ENCODE measurements around the gene ZGLP1.
"Not testable (repeated sequence)": the region's sequence is repeated elsewhere in the genome, so short reads cannot be mapped to it uniquely, and the experiment has no call there.

ZGLP1 gene

DNA sequence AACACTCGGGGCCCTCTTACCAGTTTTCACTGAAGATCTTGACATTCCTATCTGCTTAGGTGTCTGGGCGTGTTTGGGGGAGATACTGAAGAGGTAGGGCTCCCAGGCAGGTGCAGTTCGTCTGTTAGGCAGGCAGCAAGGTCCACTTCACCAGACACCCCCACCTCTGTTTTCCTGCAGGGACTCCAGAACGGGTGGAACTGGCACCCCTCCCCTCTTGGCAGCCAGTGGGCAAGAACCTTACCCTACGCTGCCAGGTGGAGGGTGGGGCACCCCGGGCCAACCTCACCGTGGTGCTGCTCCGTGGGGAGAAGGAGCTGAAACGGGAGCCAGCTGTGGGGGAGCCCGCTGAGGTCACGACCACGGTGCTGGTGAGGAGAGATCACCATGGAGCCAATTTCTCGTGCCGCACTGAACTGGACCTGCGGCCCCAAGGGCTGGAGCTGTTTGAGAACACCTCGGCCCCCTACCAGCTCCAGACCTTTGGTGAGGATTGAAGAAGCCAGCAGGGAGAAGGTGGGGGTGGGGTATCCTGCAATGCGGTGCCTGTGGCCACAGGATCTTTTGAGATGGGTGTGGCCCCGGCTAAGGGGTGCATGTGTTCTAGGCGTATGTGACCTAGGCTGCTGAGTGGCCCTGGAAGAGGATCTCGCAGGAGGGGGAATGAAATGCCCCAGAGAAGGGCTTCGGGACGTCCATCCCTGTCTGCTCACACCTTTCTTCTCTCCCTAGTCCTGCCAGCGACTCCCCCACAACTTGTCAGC, 26.1 kb downstream of the ZGLP1 start:
- in situ Hi-C loops (cut with MboI; ENCODE audit: low sequenced_read_pairs), result no loop called here

GRCh38 chr19:10282043-10282442, 27.6 kb downstream of the ZGLP1 start:
- in situ Hi-C loops (cut with MboI; ENCODE audit: low sequenced_read_pairs), result not testable (repeated sequence)

- in situ Hi-C loops (cut with MboI; ENCODE audit: low sequenced_read_pairs), result no loop called here
These were observed 29.7 kb downstream of the ZGLP1 start for GRCh38 chr19:10279737-10280442.

GRCh38 chr19:10278935-10279334, 30.7 kb downstream of the ZGLP1 start:
- in situ Hi-C loops (cut with MboI; ENCODE audit: low sequenced_read_pairs), result no loop called here

GRCh38 chr19:10277795-10278589, 31.6 kb downstream of the ZGLP1 start:
- in situ Hi-C loops (cut with MboI; ENCODE audit: low sequenced_read_pairs), result no loop called here

- in situ Hi-C loops (cut with MboI; ENCODE audit: low sequenced_read_pairs), result loop anchor here (5.0 kb wide), 1 partner anchor 113 kb away; no protein-coding TSS in a partner anchor
These were observed 35.0 kb downstream of the ZGLP1 start for GRCh38 chr19:10274589-10274988.

GRCh38 chr19:10271543-10272086, 38.0 kb downstream of the ZGLP1 start:
- in situ Hi-C loops (cut with MboI; ENCODE audit: low sequenced_read_pairs), result loop anchor here (5.0 kb wide), 1 partner anchor 116 kb away; no protein-coding TSS in a partner anchor

DNA sequence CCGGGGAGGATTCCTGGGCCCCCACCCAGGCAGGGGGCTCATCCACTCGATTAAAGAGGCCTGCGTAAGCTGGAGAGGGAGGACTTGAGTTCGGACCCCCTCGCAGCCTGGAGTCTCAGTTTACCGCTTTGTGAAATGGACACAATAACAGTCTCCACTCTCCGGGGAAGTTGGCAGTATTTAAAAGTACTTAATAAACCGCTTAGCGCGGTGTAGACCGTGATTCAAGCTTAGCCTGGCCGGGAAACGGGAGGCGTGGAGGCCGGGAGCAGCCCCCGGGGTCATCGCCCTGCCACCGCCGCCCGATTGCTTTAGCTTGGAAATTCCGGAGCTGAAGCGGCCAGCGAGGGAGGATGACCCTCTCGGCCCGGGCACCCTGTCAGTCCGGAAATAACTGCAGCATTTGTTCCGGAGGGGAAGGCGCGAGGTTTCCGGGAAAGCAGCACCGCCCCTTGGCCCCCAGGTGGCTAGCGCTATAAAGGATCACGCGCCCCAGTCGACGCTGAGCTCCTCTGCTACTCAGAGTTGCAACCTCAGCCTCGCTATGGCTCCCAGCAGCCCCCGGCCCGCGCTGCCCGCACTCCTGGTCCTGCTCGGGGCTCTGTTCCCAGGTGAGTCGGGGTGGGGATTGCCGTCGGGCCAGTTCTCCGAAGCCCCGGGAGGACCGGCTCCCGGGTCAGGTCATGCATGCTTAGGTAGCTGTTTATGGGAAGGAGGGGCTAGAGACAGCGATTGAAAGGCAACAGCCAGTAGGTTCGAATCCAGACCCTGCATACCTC, 38.8 kb downstream of the ZGLP1 start, which contains the start of gene ICAM1:
Gene ICAM1, plus strand, starts transcription at position 505 of the 779 bp plus-strand sequence. Its CDS starts 40 bp downstream, at position 545.
- in situ Hi-C loops (cut with MboI; ENCODE audit: low sequenced_read_pairs), result loop anchor here (5.0 kb wide), 1 partner anchor 116 kb away; no protein-coding TSS in a partner anchor

- in situ Hi-C loops (cut with MboI; ENCODE audit: low sequenced_read_pairs), result loop anchor here (5.0 kb wide), 1 partner anchor 117 kb away; no protein-coding TSS in a partner anchor
These were observed 39.4 kb downstream of the ZGLP1 start for GRCh38 chr19:10270180-10270615.

- in situ Hi-C loops (cut with MboI; ENCODE audit: low sequenced_read_pairs), result loop anchor here (5.0 kb wide), 1 partner anchor 118 kb away; no protein-coding TSS in a partner anchor
These were observed 40.1 kb downstream of the ZGLP1 start for GRCh38 chr19:10269333-10270179.

DNA sequence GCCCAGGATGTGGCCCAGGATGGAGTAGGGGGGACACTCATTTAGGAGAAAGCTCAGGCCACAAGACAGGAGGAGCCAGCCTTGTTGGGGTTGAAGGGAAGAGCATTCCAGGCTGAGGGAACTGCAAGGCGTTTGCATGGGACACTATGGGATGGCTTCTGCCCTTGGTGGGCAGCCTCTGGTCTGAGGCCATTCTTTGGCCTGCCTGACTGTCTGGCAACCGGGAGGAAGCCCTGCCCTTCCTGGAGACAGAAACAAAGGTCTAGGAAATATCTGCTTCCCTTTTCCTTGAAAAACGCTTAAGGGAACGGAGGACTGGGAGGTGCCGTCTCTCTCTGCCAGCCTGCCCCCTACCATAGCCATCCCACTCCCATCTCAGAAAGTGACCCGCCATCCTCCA, 41.5 kb downstream of the ZGLP1 start:
- in situ Hi-C loops (cut with MboI; ENCODE audit: low sequenced_read_pairs), result no loop called here

DNA sequence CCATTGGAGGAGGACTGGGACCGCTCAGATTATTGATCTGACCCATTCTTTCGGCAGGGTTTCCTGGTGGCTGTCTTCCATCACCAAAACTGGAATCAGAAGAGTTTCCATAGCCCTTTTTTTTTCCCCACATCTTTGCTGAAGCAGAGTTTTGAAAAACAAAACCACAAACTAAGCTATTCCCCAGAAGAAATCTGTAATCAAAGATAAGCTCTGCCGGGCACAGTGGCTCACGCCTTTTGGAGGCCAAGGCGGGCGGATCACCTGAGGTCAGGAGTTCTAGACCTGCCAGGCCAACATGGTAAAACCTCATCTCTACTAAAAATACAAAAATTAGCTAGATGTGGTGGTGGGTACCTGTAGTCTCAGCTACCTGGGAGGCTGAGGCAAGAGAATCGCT, 42.9 kb downstream of the ZGLP1 start:
- in situ Hi-C loops (cut with MboI; ENCODE audit: low sequenced_read_pairs), result no loop called here

DNA sequence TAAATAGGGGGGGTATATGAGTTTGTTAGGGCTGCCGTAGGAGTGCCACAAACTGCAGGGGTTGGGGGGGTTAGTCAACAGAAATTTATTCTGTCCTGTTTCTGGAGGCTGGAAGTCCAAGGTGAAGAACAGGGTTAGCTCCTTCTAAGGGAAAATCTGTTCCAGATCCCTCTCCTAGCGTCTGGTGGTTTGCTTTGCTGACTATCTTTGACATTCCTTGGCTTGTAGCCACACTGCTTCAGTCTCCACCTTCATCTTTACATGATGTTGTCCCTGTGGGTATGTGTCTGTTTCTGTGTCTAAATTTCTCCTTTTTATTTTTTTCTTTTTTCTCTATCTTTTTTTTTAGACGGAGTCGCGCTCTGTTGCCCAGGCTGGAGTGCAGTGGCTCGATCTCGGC, 46.8 kb downstream of the ZGLP1 start:
- in situ Hi-C loops (cut with MboI; ENCODE audit: low sequenced_read_pairs), result no loop called here

DNA sequence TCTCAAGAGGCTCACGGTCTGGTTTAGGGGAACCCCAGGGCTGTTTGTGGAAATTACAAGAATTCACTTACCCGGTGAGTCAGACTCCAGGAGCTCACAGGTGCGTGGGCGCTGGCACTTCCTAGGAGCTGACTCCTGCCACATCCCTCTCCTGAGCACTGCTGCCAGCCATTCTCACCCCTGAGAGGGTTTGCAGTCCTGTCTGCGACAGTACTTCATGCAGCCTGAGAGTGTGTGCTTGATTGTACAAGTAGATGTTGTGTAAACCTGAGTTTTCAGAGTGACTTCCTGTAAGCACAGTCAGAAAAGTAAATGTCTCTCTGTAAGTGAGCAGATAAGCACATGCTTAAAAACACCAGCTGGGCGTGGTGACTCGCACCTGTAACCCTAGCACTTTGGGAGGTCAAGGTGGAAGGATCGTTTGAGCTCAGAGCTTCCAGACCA, 49.5 kb downstream of the ZGLP1 start:
- in situ Hi-C loops (cut with MboI; ENCODE audit: low sequenced_read_pairs), result no loop called here

- in situ Hi-C loops (cut with MboI; ENCODE audit: low sequenced_read_pairs), result no loop called here
These were observed 50.3 kb downstream of the ZGLP1 start for GRCh38 chr19:10259162-10259905.

DNA sequence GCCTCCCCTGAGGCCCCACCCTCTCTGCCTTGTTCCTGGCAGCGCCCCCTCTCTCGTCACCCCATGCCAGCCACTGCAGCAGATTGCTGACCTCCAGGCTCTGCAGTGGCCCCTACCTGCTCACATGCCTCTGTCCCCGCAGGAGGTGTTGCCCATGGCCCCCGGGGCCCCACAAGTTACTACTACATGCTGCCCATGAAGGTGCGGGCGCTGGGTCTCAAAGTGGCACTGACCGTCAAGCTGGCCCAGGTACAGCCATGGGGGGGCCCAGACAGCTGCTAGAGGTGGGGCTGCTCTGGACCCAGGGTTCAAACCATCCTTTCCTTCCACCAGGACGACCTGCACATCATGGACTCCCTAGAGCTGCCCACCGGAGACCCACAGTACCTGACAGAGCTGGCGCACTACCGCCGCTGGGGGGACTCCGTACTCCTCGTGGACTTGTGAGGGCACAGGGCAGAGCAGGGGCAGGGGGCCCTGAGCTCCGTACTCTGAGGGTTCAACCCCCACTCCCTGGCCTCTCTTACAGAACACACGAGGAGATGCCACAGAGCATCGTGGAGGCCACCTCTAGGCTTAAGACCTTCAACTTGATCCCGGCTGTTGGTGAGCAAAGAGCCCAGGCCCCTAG, 51.4 kb downstream of the ZGLP1 start:
- in situ Hi-C loops (cut with MboI; ENCODE audit: low sequenced_read_pairs), result no loop called here

DNA sequence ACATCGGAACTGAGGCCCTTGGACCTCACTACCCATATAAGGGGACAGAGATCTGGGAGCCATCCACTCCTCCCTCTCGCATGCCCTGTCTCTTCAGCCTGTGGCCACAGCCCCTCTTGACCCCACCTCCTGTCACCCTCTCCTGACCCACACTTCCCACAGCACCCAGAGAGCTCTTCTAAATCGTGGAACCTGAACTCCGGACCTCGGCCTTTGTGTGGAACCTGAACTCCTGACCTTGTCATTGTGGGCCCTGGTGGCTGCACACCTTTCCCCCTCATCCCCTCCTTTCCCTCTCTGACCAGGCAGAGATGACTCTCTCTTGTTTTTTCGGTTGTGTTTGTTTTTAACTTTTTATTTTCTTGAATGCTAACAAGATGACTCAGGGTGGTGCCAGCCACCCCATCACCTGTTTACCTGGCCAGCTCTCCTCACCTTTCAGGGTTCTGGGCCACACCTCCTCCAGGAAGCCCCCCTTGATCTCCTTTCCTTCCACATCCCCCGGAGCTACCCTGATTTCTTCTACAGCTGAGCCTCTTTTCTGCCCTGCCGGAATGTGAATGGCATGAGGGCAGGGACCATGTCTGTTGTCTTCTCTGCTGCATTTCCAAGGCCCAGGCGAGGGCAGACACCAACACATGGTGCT, 52.5 kb downstream of the ZGLP1 start:
- in situ Hi-C loops (cut with MboI; ENCODE audit: low sequenced_read_pairs), result no loop called here
